H9 (cell line): ENCODE data around the gene MAP3K19. TPM values are rescaled to one million over a fixed set of nuclear protein-coding genes. Genes with fewer than 3 reads are reported as not detected.

ENCODE experiments used
- DNase-seq: peaks from one replicate; pipeline ENCODE4 v3.0.0-alpha.2; 2017
- H2AFZ ChIP-seq: one replicate; pipeline ENCODE4 v1.6.1; 2013; ENCODE audit warnings: mild to moderate bottlenecking, low read length, control low read depth, moderate library complexity
- H2AK5ac ChIP-seq: 2 replicates; pipeline ENCODE4 v1.6.1; 2013; ENCODE audit warnings: low read length, control low read depth, mixed read lengths; ENCODE audit not compliant: insufficient read length
- H2BK120ac ChIP-seq: one replicate; pipeline ENCODE4 v1.6.1; 2013; ENCODE audit warnings: low read depth, mild to moderate bottlenecking, low read length, control low read depth, inconsistent platforms; ENCODE audit not compliant: poor library complexity, severe bottlenecking
- H2BK12ac ChIP-seq: 2 replicates; pipeline ENCODE4 v1.6.1; 2013; ENCODE audit warnings: low read length, control low read depth, mixed read lengths, low read depth; ENCODE audit not compliant: insufficient read length
- H2BK15ac ChIP-seq: 2 replicates; pipeline ENCODE4 v1.6.1; 2013; ENCODE audit warnings: low read depth, low read length, control low read depth
- H2BK20ac ChIP-seq: one replicate; pipeline ENCODE4 v1.6.1; 2013; ENCODE audit warnings: low read depth, mild to moderate bottlenecking, low read length, control low read depth, inconsistent platforms; ENCODE audit not compliant: poor library complexity, severe bottlenecking
- H2BK5ac ChIP-seq: 2 replicates; pipeline ENCODE4 v1.6.1; 2013; ENCODE audit warnings: low read length, control low read depth, mixed read lengths; ENCODE audit not compliant: insufficient read length
- H3K14ac ChIP-seq: 2 replicates; pipeline ENCODE4 v1.6.1; 2013; ENCODE audit warnings: low read length, control low read depth; ENCODE audit not compliant: insufficient read depth
- H3K18ac ChIP-seq: 2 replicates; pipeline ENCODE4 v1.6.1; 2013; ENCODE audit warnings: low read depth, mild to moderate bottlenecking, mixed read lengths, low read length, control low read depth; ENCODE audit not compliant: insufficient read length
- H3K23ac ChIP-seq: 2 replicates; pipeline ENCODE4 v1.6.1; 2013; ENCODE audit warnings: low read length, control low read depth, mixed read lengths, low read depth; ENCODE audit not compliant: insufficient read length
- H3K23me2 ChIP-seq: 2 replicates; pipeline ENCODE4 v1.6.1; 2013; ENCODE audit warnings: low read depth, mild to moderate bottlenecking, mixed read lengths, low read length, control low read depth; ENCODE audit not compliant: insufficient read length, poor library complexity, severe bottlenecking
- H3K27ac ChIP-seq: 2 replicates; pipeline ENCODE4 v1.5.1; 2013; ENCODE audit warnings: low read length, control low read depth, mixed read lengths, low read depth; ENCODE audit not compliant: insufficient read length
- H3K27me3 ChIP-seq: 2 replicates; pipeline ENCODE4 v1.6.1; 2013; ENCODE audit warnings: low read length, control low read depth, inconsistent platforms; ENCODE audit not compliant: insufficient read depth
- H3K4ac ChIP-seq: 2 replicates; pipeline ENCODE4 v1.6.1; 2013; ENCODE audit warnings: low read depth, mild to moderate bottlenecking, control low read depth, inconsistent platforms, low read length, moderate library complexity
- H3K4me1 ChIP-seq: 2 replicates; pipeline ENCODE4 v1.6.1; 2013; ENCODE audit warnings: low read length, control low read depth, inconsistent platforms; ENCODE audit not compliant: insufficient read depth
- H3K4me2 ChIP-seq: 2 replicates; pipeline ENCODE4 v1.6.1; 2013; ENCODE audit warnings: low read length, control low read depth, mixed read lengths; ENCODE audit not compliant: insufficient read length, insufficient read depth
- H3K56ac ChIP-seq: 2 replicates; pipeline ENCODE4 v1.6.1; 2013; ENCODE audit warnings: low read depth, mild to moderate bottlenecking, mixed read lengths, low read length, control low read depth; ENCODE audit not compliant: insufficient read length
- H3K79me1 ChIP-seq: 2 replicates; pipeline ENCODE4 v1.6.1; 2013; ENCODE audit warnings: low read depth, mild to moderate bottlenecking, moderate library complexity, low read length, control low read depth, inconsistent platforms; ENCODE audit not compliant: insufficient read depth, poor library complexity, severe bottlenecking
- H3K79me2 ChIP-seq: 2 replicates; pipeline ENCODE4 v1.6.1; 2013; ENCODE audit warnings: low read length, control low read depth, inconsistent platforms; ENCODE audit not compliant: insufficient read depth
- H3K9ac ChIP-seq: 2 replicates; pipeline ENCODE4 v1.6.1; 2013; ENCODE audit warnings: low read length, control low read depth, mixed read lengths; ENCODE audit not compliant: insufficient read length; ENCODE audit errors: extremely low read depth
- H3K9me3 ChIP-seq: one replicate; pipeline ENCODE4 v1.6.1; 2013; ENCODE audit warnings: low read depth, low read length, inconsistent platforms; ENCODE audit not compliant: control insufficient read depth
- H3T11ph ChIP-seq: one replicate; pipeline ENCODE4 v1.6.1; 2013; ENCODE audit warnings: mild to moderate bottlenecking, low read length, control low read depth, inconsistent platforms
- H4K20me1 ChIP-seq: one replicate; pipeline ENCODE4 v1.6.1; 2013; ENCODE audit not compliant: control insufficient read depth, insufficient read length, insufficient read depth
- H4K5ac ChIP-seq: 2 replicates; pipeline ENCODE4 v1.6.1; 2013; ENCODE audit warnings: low read depth, mild to moderate bottlenecking, mixed read lengths, low read length, control low read depth; ENCODE audit not compliant: insufficient read length
- H4K8ac ChIP-seq: replicated peaks from 2 replicates; pipeline ENCODE4 v1.6.1; 2013; ENCODE audit warnings: low read length, control low read depth, mixed read lengths, low read depth; ENCODE audit not compliant: insufficient read length
- H4K91ac ChIP-seq: 2 replicates; pipeline ENCODE4 v1.6.1; 2013; ENCODE audit warnings: low read depth, mild to moderate bottlenecking, moderate library complexity, mixed read lengths, low read length, control low read depth; ENCODE audit not compliant: insufficient read length
- H3K27ac Mint-ChIP-seq, 3 experiments: 2 replicates in 2 of 3; 3 replicates in 1 of 3; pipeline ENCODE4 v1.8.0; 2020 to 2021; ENCODE audit warnings: mixed read lengths in 3 of 3, mild to moderate bottlenecking in 1 of 3, moderate library complexity in 1 of 3
- H3K27me3 Mint-ChIP-seq: 2 replicates; pipeline ENCODE4 v1.8.0; 2021; ENCODE audit warnings: low read depth, mild to moderate bottlenecking, moderate library complexity, mixed read lengths
- H3K36me3 Mint-ChIP-seq, 3 experiments: 2 replicates in 2 of 3; 3 replicates in 1 of 3; pipeline ENCODE4 v1.8.0; 2020 to 2021; ENCODE audit warnings: low read depth in 3 of 3, mixed read lengths in 3 of 3; ENCODE audit not compliant: insufficient read depth in 1 of 3
- H3K4me1 Mint-ChIP-seq, 2 experiments: 2 replicates each; pipeline ENCODE4 v1.8.0; 2020; ENCODE audit warnings: mixed read lengths in 2 of 2
- H3K4me3 Mint-ChIP-seq, 2 experiments: 2 replicates in 1 of 2; 3 replicates in 1 of 2; pipeline ENCODE4 v1.8.0; 2020 to 2021; ENCODE audit warnings: mild to moderate bottlenecking in 2 of 2, mixed read lengths in 2 of 2, moderate library complexity in 1 of 2
- H3K9me3 Mint-ChIP-seq, 2 experiments: 2 replicates in 1 of 2; 3 replicates in 1 of 2; pipeline ENCODE4 v1.8.0; 2020; ENCODE audit warnings: mild to moderate bottlenecking in 2 of 2, mixed read lengths in 2 of 2, moderate library complexity in 1 of 2
- CTCF ChIP-seq: fragments of 200-600 bp; sonication (generic); conservative IDR thresholded peaks from 3 replicates; pipeline ENCODE4 v1.8.0; 2021; ENCODE audit warnings: antibody characterized with exemption, mild to moderate bottlenecking
- WGBS: extraction: QIAGEN DNeasy Blood & Tissue Kit; methylation state at CpG from one replicate; pipeline ENCODE4 v1.1.7; 2013; ENCODE audit warnings: missing lambda C conversion rate, low lambda C conversion rate, mixed read lengths; ENCODE audit not compliant: insufficient read length; ENCODE audit errors: extremely low coverage; 5-methylcytosine and 5-hydroxymethylcytosine counted together
- total RNA-seq: library from RNA; stranded (reverse); gene quantifications from 2 replicates; pipeline ENCODE4 v1.2.1, GENCODE V29; 2021

The MAP3K19 gene
- total RNA-seq, 1 experiment from 2014 or later = not detected

- H2BK15ac ChIP-seq = no peak overlapping the region
- no peak overlapping the region for H4K8ac ChIP-seq
- H3K56ac ChIP-seq = no peak overlapping the region
- Mint-ChIP-seq H3K4me1 (no peaks in the 10 kb centered on the region), H3K9me3 (peaks cover 9 to 13% of the 10 kb centered on the region in 2 experiments; a peak in 4 of 5 replicates), H3K27ac (no peak overlapping the region), H3K27me3 (no peaks in the 10 kb centered on the region), H3K36me3 (peaks cover 20 to 22% (median 21%) of the 10 kb centered on the region in 3 experiments), H3K4me3 (no peak overlapping the region)
- no peaks in the 10 kb centered on the region for H3K4me1 ChIP-seq
- H3K18ac ChIP-seq = no peak overlapping the region
- no CpG with 5 or more reads among the region's 2 CpGs for WGBS
- no peak overlapping the region for H2BK20ac ChIP-seq
- H3K9ac ChIP-seq = no peak overlapping the region
- no peak overlapping the region for H2BK120ac ChIP-seq
- no peak for TF ChIP-seq CTCF
- no peaks in the 10 kb centered on the region for H3K23me2 ChIP-seq
- H3K14ac ChIP-seq = no peak overlapping the region
- H3K27ac ChIP-seq = no peak overlapping the region
- H2AFZ ChIP-seq = no peak overlapping the region
- no peaks in the 10 kb centered on the region for H3K27me3 ChIP-seq
- no peak overlapping the region for H4K5ac ChIP-seq
- no peak for DNase-seq
- peaks cover 2% of the 10 kb centered on the region; the same call in 1 of the 2 replicates for H3K79me2 ChIP-seq
- no peak overlapping the region for H3K23ac ChIP-seq
- H3K4me2 ChIP-seq = no peak overlapping the region
- H3K79me1 ChIP-seq = no peaks in the 10 kb centered on the region
- no peak overlapping the region for H2BK5ac ChIP-seq
- H3K9me3 ChIP-seq = no peaks in the 10 kb centered on the region
- H4K91ac ChIP-seq = no peak overlapping the region
- no peaks in the 10 kb centered on the region for H4K20me1 ChIP-seq
- H2BK12ac ChIP-seq = no peak overlapping the region
- no peak overlapping the region for H3K4ac ChIP-seq
- H2AK5ac ChIP-seq = no peak overlapping the region
- H3T11ph ChIP-seq = no peak overlapping the region
These were observed 39.0 kb upstream of the MAP3K19 start for GRCh38 chr2:135086222-135086621.
